VCaP (cell line): ENCODE measurements around the gene KCND3.

Experiments used
- H3K27ac ChIP-seq: fragments of 450-650 bp; 2 replicates; pipeline ENCODE4 v1.5.1; 2017
- TF ChIP-seq, protein P1 (sequence below): fragments of 450-650 bp; conservative IDR thresholded peaks from 2 replicates; pipeline ENCODE4 v1.5.1; 2017; ENCODE audit warnings: mild to moderate bottlenecking, moderate library complexity

The KCND3 gene

DNA sequence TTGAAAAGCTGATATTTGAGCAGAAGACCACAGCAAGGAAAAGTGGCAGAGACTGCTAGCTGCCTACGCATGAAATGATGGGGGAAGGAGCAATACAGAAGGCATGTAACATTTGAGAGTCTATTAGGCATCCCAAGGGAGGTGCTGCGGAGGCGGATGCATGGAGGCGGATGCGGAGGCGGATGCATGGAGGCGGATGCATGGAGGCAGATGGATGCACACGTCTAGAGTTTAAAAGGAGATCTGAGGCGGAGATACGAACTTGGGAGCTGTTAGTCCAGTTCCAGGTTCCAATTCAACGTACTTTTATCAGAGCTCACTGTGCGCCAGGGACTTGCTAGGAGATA is 234.5 kb downstream of the KCND3 start:
- peak overlapping the region; percentile 99 for H3K27ac ChIP-seq
- TF ChIP-seq, protein P1, sequence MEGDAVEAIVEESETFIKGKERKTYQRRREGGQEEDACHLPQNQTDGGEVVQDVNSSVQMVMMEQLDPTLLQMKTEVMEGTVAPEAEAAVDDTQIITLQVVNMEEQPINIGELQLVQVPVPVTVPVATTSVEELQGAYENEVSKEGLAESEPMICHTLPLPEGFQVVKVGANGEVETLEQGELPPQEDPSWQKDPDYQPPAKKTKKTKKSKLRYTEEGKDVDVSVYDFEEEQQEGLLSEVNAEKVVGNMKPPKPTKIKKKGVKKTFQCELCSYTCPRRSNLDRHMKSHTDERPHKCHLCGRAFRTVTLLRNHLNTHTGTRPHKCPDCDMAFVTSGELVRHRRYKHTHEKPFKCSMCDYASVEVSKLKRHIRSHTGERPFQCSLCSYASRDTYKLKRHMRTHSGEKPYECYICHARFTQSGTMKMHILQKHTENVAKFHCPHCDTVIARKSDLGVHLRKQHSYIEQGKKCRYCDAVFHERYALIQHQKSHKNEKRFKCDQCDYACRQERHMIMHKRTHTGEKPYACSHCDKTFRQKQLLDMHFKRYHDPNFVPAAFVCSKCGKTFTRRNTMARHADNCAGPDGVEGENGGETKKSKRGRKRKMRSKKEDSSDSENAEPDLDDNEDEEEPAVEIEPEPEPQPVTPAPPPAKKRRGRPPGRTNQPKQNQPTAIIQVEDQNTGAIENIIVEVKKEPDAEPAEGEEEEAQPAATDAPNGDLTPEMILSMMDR, result no peak

DNA sequence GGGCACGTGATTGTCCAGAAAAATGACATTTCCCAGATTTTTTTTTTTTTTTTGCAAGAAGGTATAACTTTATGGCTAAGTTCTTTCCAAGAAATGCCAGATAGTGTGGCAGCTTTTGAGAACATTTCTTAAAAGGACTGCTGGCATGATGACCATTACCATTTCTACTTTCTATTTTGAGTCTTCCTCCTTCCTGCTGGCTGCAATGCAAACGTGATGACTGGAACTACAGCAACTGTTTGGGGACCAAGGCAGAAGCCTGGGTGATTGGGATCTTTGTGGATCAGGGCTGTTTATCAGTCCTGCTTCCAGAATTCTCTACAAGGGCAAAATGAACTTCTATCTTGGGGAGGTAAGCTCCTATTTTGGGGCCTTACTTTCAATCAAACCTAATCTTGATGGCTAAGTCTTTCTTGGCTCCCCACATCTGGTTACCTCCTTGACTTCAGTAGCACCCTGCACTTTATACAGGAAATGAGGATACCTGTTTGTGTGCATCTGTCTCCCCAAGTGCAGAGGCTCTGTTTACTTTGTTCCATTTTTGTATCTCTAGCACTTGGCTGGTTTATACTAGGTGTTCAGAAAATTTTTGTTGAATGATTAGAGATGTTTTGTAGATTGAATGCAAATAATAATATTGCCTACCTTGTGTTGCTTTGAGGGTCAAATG is 237.4 kb downstream of the KCND3 start:
- TF ChIP-seq, protein P1, result no peak
- no peak overlapping the region for H3K27ac ChIP-seq

DNA sequence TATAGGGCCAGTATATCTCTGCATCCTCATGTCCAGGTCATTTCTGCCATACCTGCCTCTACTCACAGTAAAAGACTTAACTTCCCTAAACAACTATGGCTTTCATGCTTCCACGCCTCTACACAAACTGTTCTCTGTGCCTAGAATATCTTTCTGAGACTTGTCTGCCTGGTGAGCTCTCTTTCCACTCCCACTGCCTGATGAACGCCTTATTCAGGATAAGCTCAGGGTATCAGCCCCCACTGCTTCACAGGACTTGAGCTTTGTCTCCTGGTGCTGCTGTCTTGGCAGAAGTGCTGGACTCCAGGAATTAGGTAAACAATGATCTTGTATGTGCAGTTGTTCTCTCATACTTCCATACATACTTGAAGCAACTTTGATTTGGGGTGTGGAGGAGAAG is 238.6 kb downstream of the KCND3 start:
- no peak overlapping the region for H3K27ac ChIP-seq
- TF ChIP-seq, protein P1, result no peak

DNA sequence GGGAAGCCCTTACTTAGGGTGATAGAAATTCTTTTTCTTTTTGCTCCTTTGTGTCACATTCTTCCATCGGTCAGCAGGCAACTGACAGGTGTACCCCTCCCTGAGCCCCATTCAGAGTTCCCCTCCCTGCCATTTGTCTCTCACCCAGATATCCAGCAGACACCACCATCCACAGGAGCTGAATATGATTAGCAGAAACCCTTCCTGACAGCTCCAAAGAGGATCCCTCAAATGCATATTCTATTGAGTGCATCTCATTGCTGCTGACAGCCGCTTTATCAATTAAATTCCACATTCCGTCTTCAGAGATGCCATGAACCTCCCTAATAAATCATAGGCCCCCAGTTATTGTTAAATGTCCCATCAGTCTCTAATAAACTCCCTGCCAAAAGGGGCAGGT is 239.8 kb downstream of the KCND3 start:
- no peak overlapping the region for H3K27ac ChIP-seq
- TF ChIP-seq, protein P1, result no peak

DNA sequence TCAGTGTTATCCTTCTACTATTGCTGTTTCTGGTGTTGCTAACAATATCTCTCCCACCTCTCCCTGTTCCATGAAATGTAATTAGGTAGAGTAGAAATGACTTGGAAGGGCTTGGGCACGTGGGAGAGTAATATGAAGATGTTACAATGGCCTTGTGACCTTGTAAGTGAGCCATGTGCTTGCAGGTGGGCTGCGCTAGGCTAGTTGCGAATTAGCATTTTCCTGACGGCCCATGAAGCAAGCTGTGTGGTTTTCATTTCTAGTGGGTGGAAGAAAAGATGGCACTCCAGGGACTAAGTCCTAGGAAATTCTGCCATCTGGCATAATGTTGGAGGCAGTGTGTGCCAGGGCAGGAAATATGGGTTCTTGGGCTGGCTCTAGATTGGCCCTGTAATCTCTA is 241.5 kb downstream of the KCND3 start:
- H3K27ac ChIP-seq, result no peak overlapping the region
- TF ChIP-seq, protein P1, result no peak

DNA sequence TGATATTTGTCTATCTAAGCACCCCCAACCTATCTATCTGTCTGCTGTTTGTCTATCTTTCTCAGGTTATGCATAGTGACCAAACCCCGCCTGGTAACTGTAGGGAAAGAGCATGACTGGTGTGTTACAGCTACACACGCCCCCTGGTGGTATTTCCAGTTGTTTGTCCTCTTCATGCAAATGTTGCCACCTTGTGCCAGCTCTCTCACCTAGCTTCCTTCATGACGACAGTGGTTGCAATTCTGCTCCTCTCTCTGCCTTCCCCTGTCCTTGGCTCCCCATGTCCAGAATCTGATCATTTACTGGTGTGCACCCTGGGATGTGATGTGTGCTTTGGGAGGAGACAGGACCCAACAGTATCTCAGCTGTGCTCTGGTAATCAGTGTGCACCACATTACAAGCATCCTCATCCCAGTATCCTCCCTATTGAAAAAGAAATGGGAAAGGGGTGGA is 242.2 kb downstream of the KCND3 start:
- H3K27ac ChIP-seq, result no peak overlapping the region
- TF ChIP-seq, protein P1, result peak; percentile 62

DNA sequence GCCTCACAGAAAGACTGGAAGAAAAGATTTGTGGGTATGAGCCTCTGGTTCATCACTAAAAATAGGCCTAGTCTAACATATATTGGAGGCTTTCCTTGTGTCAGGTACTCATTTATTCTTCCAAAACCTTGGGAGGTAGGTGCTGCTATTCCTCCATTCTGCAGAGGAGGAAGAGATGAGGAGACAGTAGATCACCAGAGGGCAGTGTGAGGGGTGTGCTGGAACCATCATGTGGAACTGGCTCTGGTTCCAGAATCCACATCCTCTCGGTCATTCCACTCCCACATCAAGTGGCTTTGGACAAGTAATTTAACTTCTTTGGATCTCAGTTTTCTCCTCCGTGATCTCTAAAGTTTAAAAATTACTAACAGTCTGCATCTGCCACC is 242.9 kb downstream of the KCND3 start:
- TF ChIP-seq, protein P1, result no peak
- no peak overlapping the region for H3K27ac ChIP-seq
